Activated T-cell treated with anti-CD3 and anti-CD28 coated beads, Interleukin-2, amount 50 U/mL, for 24 hours (primary cell): ENCODE measurements around the gene MRPS18B.
A peak's percentile ranks its signal among the peaks of the same experiment; 100 is the strongest.

Experiments used
- DNase-seq: peaks from one replicate; pipeline ENCODE4 v3.0.0-alpha.2; 2020
- H3K27ac Mint-ChIP-seq: 2 replicates; pipeline ENCODE4 v1.8.0; 2020; ENCODE audit warnings: mild to moderate bottlenecking, mixed read lengths
- H3K27me3 Mint-ChIP-seq: 2 replicates; pipeline ENCODE4 v1.8.0; 2020; ENCODE audit warnings: mixed read lengths
- H3K36me3 Mint-ChIP-seq: 2 replicates; pipeline ENCODE4 v1.8.0; 2020; ENCODE audit warnings: low read depth, mixed read lengths
- H3K4me1 Mint-ChIP-seq: 2 replicates; pipeline ENCODE4 v1.8.0; 2020; ENCODE audit warnings: low read depth, mixed read lengths
- H3K4me3 Mint-ChIP-seq: 2 replicates; pipeline ENCODE4 v1.8.0; 2020; ENCODE audit warnings: mild to moderate bottlenecking, moderate library complexity, mixed read lengths
- H3K9me3 Mint-ChIP-seq: 2 replicates; pipeline ENCODE4 v1.8.0; 2020; ENCODE audit warnings: mixed read lengths

Gene MRPS18B

DNA sequence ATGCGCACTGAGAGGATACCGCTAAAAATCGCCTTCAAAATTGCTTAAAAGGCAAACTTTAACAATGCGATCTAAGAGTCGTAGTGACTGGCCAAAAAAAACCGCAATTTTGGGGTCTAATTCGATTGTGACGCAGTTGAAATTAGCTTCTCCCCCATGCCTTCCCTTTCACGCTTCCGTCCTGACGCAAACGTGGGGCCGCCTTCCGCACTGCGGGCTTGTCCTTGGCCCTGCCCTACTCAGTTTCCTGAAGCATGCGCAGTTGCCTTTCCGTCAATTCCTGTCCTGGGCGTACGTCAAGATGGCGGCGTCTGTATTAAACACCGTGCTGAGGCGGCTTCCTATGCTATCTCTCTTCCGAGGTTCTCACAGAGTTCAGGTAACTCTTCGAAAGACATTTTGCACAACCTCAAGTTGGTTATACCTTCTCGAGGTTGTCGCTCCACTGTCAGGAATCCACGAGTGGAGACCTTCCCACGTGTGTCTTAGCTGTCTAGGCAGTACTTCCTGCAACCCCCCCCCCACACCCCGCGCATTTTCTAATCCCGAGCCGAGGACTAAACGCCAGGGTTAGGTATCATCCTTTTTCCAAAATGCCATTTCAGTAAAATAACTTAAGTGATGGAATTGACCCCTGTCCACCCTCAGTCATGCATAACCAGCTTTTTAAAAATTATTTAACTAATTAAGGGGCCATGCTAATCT is at the start of gene MRPS18B:
Gene MRPS18B, plus strand, starts transcription at position 276 of the 705 bp plus-strand sequence. Its CDS starts 26 bp downstream, at position 302.
- peaks cover 44% of the 10 kb centered on the region for H3K4me1 Mint-ChIP-seq

DNA sequence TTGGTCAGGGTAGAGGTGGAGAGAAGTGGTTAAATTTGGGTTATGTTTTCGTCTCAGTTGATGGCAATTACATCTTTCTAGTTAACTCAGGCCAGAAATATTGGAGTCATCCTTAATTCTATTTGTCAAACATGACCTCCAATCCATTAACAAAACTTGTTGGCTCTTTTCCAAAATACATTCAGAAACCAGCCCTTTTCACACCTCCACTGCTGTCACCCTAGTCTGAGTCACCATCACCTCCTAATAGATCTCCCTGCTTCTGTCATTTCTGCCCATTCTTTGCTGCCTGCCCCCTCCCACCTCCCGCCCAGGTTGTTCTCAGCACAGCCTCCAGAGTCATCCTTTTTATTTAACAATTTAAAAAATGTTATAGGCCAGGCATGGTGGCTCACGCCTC is 49.4 kb upstream of the MRPS18B start:
- Mint-ChIP-seq H3K36me3 (peaks cover 43% of the 10 kb centered on the region), H3K27me3 (no peaks in the 10 kb centered on the region), H3K27ac (peak overlapping the region; percentile 62), H3K4me3 (peak overlapping the region; percentile 9), H3K9me3 (no peaks in the 10 kb centered on the region), H3K4me1 (peaks cover 54% of the 10 kb centered on the region)
- DNase-seq, result peak; percentile 49

More for the DNA sequence above, at the start of gene MRPS18B:
- H3K27me3 Mint-ChIP-seq, result no peaks in the 10 kb centered on the region
- no peaks in the 10 kb centered on the region for H3K9me3 Mint-ChIP-seq
- H3K36me3 Mint-ChIP-seq, result peaks cover 92% of the 10 kb centered on the region
- H3K4me3 Mint-ChIP-seq, result peak within 1 kb of the TSS; percentile 93
- peak within 1 kb of the TSS; percentile 99 for H3K27ac Mint-ChIP-seq
- peak; percentile 94 for DNase-seq

DNA sequence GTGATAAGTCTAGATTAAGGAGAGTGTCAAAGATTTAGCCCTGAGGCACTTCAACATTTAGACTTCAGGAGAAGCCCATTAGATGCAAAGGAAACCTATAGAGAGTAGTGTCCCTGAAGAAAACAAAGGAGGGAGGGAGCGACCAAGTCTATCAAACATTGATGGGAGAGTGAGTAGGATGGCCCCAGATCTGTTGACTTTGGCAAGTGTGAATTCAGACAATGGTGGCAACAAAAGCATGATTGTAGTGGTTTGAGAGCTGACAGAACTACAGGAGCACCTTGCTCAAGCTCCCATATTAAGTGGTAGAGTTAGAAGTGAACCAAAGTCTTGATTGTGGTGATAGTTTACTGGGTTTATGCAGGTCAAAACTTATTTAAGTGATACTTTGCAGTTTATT is 47.4 kb upstream of the MRPS18B start:
- no peaks in the 10 kb centered on the region for H3K9me3 Mint-ChIP-seq
- peak overlapping the region; percentile 97 for H3K4me3 Mint-ChIP-seq
- H3K36me3 Mint-ChIP-seq, result peaks cover 46% of the 10 kb centered on the region
- no peaks in the 10 kb centered on the region for H3K27me3 Mint-ChIP-seq
- H3K4me1 Mint-ChIP-seq, result peaks cover 69% of the 10 kb centered on the region
- DNase-seq, result no peak
- peak overlapping the region; percentile 99 for H3K27ac Mint-ChIP-seq

DNA sequence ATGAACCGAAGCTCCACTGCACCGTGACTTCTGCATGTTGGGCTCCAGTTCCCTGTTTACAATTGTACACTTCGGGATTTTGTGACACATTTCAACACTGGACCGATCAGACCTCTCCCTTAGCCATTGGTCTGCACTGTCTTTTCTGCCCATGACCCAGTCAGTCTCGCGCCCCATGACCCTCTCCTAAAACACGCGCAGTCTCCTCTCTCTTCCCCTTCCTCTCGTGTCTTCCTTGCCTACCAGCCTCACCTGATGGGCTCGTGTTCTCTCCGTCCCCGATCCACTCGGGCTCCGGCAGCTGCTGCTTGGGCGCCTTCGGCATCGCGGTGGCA is 46.9 kb upstream of the MRPS18B start:
- peaks cover 71% of the 10 kb centered on the region for H3K4me1 Mint-ChIP-seq
- no peaks in the 10 kb centered on the region for H3K27me3 Mint-ChIP-seq
- H3K36me3 Mint-ChIP-seq, result peaks cover 48% of the 10 kb centered on the region
- no peaks in the 10 kb centered on the region for H3K9me3 Mint-ChIP-seq
- no peak for DNase-seq
- H3K27ac Mint-ChIP-seq, result peak overlapping the region; percentile 99
- peak overlapping the region; percentile 97 for H3K4me3 Mint-ChIP-seq

DNA sequence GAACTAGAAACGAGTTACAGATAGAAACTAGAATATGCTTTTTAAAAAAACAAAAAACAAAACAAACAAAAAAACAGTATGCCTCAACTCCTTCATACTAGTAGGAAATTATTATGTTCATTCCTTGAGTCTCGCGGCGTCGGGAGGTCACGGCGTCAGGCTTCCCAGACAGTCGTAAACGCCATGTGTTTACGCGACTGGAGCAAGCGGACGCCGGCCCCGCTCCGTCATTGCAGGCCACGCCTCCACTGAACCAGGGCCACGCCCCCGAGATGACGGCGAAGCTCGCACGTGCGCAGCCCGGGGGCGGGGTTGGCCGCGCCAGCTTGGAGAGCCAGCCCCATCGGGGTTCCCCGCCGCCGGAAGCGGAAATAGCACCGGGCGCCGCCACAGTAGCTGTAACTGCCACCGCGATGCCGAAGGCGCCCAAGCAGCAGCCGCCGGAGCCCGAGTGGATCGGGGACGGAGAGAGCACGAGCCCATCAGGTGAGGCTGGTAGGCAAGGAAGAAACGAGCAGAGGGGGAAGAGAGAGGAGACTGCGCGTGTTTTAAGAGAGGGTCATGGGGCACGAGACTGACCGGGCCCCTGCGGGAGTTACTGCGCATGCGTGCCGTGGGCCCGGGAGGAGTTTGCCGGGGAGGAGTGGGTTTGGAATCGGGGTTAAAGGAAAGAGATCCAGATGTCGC is 46.4 kb upstream of the MRPS18B start, which contains the start of gene ABCF1:
Gene ABCF1, plus strand, starts transcription at position 368 of the 687 bp plus-strand sequence. Its CDS starts 46 bp downstream, at position 414.
- H3K27me3 Mint-ChIP-seq, result no peaks in the 10 kb centered on the region
- H3K4me1 Mint-ChIP-seq, result peaks cover 71% of the 10 kb centered on the region
- peak; percentile 100 for DNase-seq
- peak within 1 kb of the TSS; percentile 97 for H3K4me3 Mint-ChIP-seq
- no peaks in the 10 kb centered on the region for H3K9me3 Mint-ChIP-seq
- H3K36me3 Mint-ChIP-seq, result peaks cover 50% of the 10 kb centered on the region
- H3K27ac Mint-ChIP-seq, result peak within 1 kb of the TSS; percentile 99

DNA sequence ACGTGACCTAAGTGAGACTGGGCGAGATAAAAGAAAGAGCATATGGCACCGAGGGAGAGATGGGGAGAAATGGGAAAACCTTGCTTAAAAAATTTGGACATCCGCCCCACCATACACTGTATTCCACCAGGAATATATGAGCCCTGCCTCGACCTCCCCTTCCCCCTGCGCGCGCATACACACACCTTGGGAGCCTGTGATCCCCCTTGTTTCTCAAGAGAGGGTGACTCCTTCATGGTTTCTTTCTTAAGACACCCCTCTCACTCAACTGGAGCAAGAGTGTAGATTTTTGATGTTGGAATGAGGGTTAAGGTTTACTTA is 45.9 kb upstream of the MRPS18B start:
- Mint-ChIP-seq H3K36me3 (peaks cover 55% of the 10 kb centered on the region), H3K27me3 (no peaks in the 10 kb centered on the region), H3K27ac (peak overlapping the region; percentile 99), H3K4me3 (peak overlapping the region; percentile 97), H3K4me1 (peaks cover 75% of the 10 kb centered on the region), H3K9me3 (no peaks in the 10 kb centered on the region)
- no peak for DNase-seq

DNA sequence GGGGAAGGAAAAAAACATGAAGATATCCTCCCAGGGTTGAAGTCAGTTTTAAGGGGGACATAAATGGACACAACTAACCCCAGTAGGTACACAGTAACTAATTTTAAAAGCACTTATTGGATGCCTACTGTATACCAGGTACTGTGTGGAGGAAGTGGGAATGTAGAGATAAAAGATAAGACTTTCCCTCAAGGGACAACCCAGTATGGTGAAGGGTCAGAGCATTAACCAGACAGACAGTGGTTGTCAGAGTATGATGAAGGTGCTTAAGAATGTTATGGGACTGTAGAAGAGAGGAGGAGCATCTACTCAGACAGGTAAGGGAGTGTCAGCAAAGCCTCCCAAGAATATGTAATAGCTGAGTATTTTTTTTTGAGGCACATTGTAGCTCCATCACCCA is 45.5 kb upstream of the MRPS18B start:
- no peak for DNase-seq
- Mint-ChIP-seq H3K27ac (peak overlapping the region; percentile 99), H3K4me3 (peak overlapping the region; percentile 97), H3K27me3 (no peaks in the 10 kb centered on the region), H3K4me1 (peaks cover 77% of the 10 kb centered on the region), H3K36me3 (peaks cover 59% of the 10 kb centered on the region), H3K9me3 (no peaks in the 10 kb centered on the region)

DNA sequence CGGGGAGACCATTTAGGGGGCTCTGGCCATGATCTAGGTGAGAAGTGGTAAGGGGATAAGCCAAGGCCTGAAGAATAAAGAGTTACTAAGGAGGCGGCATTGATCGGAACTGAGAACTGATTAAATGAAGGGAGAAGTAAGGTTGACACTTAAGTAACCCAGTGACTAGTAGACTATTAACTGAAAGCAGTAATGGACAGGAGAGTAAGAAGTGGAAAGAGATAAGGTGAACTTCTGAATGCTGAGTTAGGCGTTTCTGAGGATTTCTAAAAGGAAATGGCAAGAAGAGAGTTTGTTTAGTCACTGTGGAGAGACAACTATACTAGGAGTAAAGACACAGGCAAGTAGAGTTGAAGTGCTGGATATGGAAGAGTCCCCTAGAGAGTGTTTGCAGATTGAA is 44.5 kb upstream of the MRPS18B start:
- peaks cover 80% of the 10 kb centered on the region for H3K4me1 Mint-ChIP-seq
- no peak for DNase-seq
- peak overlapping the region; percentile 97 for H3K4me3 Mint-ChIP-seq
- H3K27ac Mint-ChIP-seq, result peak overlapping the region; percentile 99
- H3K36me3 Mint-ChIP-seq, result peaks cover 69% of the 10 kb centered on the region
- H3K9me3 Mint-ChIP-seq, result no peaks in the 10 kb centered on the region
- no peaks in the 10 kb centered on the region for H3K27me3 Mint-ChIP-seq

DNA sequence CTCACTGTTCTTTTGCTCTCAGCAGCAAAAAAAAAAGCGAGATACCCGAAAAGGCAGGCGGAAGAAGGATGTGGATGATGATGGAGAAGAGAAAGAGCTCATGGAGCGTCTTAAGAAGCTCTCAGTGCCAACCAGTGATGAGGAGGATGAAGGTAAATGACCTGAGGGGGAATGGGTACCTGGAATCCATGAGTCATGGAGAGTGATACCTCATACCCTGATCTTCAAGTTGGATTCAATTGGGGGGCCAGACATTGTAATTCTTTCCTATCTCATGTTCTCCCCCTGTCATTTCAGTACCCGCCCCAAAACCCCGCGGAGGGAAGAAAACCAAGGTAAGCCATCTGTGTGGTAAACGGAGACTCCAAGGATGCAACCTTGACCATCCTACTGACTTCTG is 39.6 kb upstream of the MRPS18B start:
- Mint-ChIP-seq H3K9me3 (no peaks in the 10 kb centered on the region), H3K36me3 (peaks cover 93% of the 10 kb centered on the region), H3K4me3 (no peak overlapping the region), H3K27ac (peak overlapping the region; percentile 72), H3K4me1 (peaks cover 44% of the 10 kb centered on the region), H3K27me3 (no peaks in the 10 kb centered on the region)
- no peak for DNase-seq

DNA sequence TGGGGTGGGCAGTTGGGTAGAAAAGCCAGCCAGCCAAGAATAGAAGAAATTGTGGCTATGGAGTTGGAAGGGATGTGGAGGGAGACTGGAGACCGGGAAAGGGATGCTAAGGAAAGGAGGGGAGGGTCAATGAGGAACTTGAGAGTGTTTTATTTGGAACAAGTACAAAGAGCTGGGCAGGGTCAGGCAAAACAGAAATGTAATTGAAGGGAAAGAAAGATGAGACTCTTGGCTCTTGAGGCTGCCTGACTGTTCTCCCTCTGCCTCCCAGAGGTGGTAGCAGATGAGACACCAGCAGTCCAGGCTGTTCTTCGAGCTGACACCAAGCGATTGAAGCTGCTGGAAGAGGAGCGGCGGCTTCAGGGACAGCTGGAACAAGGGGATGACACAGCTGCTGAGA is 33.7 kb upstream of the MRPS18B start:
- no peak for DNase-seq
- peaks cover 97% of the 10 kb centered on the region for H3K36me3 Mint-ChIP-seq
- no peaks in the 10 kb centered on the region for H3K9me3 Mint-ChIP-seq
- no peak overlapping the region for H3K27ac Mint-ChIP-seq
- no peaks in the 10 kb centered on the region for H3K27me3 Mint-ChIP-seq
- H3K4me1 Mint-ChIP-seq, result no peaks in the 10 kb centered on the region
- H3K4me3 Mint-ChIP-seq, result no peak overlapping the region

DNA sequence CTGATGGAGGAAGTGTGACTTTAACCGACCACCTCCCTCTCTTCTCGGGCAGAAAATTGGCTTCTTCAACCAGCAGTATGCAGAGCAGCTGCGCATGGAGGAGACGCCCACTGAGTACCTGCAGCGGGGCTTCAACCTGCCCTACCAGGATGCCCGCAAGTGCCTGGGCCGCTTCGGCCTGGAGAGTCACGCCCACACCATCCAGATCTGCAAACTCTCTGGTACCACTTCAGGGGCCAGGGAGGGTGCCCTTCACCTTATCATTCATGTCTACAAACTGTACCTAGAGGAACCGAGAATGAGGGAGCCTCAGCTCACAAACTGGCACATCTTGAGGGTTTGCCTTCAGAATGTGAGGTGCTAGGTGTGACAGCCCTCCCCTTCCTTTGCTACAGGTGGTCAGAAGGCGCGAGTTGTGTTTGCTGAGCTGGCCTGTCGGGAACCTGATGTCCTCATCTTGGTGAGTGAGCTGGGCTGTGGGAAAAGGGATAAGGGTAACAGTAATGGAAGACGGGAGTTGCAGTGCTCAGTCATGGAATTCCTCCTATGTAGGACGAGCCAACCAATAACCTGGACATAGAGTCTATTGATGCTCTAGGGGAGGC is 27.8 kb upstream of the MRPS18B start:
- Mint-ChIP-seq H3K36me3 (peaks cover 99% of the 10 kb centered on the region), H3K27me3 (no peaks in the 10 kb centered on the region), H3K27ac (peak overlapping the region; percentile 78)

DNA sequence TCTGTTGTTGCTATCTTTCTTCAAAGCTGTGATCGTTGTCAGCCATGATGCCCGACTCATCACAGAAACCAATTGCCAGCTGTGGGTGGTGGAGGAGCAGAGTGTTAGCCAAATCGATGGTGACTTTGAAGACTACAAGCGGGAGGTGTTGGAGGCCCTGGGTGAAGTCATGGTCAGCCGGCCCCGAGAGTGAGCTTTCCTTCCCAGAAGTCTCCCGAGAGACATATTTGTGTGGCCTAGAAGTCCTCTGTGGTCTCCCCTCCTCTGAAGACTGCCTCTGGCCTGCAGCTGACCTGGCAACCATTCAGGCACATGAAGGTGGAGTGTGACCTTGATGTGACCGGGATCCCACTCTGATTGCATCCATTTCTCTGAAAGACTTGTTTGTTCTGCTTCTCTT is 27.1 kb upstream of the MRPS18B start:
- DNase-seq, result no peak
- H3K27me3 Mint-ChIP-seq, result no peaks in the 10 kb centered on the region
- H3K27ac Mint-ChIP-seq, result peak overlapping the region; percentile 78
- H3K4me1 Mint-ChIP-seq, result peaks cover 10% of the 10 kb centered on the region
- no peak overlapping the region for H3K4me3 Mint-ChIP-seq
- no peaks in the 10 kb centered on the region for H3K9me3 Mint-ChIP-seq
- peaks cover 99% of the 10 kb centered on the region for H3K36me3 Mint-ChIP-seq

More for the DNA sequence above, 27.8 kb upstream of the MRPS18B start:
- Mint-ChIP-seq H3K4me3 (no peak overlapping the region), H3K4me1 (peaks cover 8% of the 10 kb centered on the region), H3K9me3 (no peaks in the 10 kb centered on the region)
- no peak for DNase-seq

DNA sequence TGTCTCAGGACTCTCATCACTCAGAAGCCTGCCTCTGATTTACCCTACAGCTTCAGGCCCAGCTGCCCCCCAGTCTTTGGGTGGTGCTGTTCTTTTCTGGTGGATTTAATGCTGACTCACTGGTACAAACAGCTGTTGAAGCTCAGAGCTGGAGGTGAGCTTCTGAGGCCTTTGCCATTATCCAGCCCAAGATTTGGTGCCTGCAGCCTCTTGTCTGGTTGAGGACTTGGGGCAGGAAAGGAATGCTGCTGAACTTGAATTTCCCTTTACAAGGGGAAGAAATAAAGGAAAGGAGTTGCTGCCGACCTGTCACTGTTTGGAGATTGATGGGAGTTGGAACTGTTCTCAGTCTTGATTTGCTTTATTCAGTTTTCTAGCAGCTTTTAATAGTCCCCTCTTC is 26.6 kb upstream of the MRPS18B start:
- H3K9me3 Mint-ChIP-seq, result no peaks in the 10 kb centered on the region
- H3K27ac Mint-ChIP-seq, result peak overlapping the region; percentile 78
- H3K4me3 Mint-ChIP-seq, result no peak overlapping the region
- no peak for DNase-seq
- H3K27me3 Mint-ChIP-seq, result no peaks in the 10 kb centered on the region
- H3K36me3 Mint-ChIP-seq, result peaks cover 96% of the 10 kb centered on the region
- H3K4me1 Mint-ChIP-seq, result peaks cover 10% of the 10 kb centered on the region

DNA sequence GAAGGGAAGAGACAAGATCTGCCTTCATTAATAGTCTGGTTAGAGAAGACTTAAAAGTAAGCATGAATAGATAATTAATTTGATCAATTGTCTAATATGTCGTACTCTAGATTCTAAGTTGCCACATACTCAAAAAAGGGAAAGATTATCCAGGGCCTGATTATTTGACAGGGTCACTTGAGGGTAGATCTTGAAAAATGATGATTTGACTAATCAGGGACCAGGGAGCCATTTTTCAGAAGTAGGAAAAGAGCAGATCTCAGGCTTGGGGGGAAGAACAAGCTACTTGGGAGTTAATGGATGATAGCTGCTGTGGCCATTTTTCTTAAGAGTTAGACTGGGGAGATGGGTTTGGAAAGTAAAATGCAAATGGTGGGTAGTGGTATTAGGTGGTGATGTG is 25.4 kb upstream of the MRPS18B start:
- H3K27me3 Mint-ChIP-seq, result no peaks in the 10 kb centered on the region
- H3K9me3 Mint-ChIP-seq, result no peaks in the 10 kb centered on the region
- H3K4me1 Mint-ChIP-seq, result peaks cover 14% of the 10 kb centered on the region
- DNase-seq, result no peak
- H3K4me3 Mint-ChIP-seq, result no peak overlapping the region
- peaks cover 91% of the 10 kb centered on the region for H3K36me3 Mint-ChIP-seq
- peak overlapping the region; percentile 0 for H3K27ac Mint-ChIP-seq
